ENCODE data around the gene CFAP61.
"Not testable (repeated sequence)": the region's sequence is repeated elsewhere in the genome, so short reads cannot be mapped to it uniquely, and the experiment has no call there.

Gene CFAP61

GRCh38 chr20:20052074-20052970 is at the start of gene CFAP61, which contains the start of gene CRNKL1:
CFAP61 (plus strand) TSS chr20:20052532; CDS start chr20:20056654, 4,122 bp downstream.
CRNKL1 (minus strand) TSS chr20:20052466; CDS start chr20:20052342, 124 bp downstream.
- peak; percentile 87 for DNase-seq

DNA sequence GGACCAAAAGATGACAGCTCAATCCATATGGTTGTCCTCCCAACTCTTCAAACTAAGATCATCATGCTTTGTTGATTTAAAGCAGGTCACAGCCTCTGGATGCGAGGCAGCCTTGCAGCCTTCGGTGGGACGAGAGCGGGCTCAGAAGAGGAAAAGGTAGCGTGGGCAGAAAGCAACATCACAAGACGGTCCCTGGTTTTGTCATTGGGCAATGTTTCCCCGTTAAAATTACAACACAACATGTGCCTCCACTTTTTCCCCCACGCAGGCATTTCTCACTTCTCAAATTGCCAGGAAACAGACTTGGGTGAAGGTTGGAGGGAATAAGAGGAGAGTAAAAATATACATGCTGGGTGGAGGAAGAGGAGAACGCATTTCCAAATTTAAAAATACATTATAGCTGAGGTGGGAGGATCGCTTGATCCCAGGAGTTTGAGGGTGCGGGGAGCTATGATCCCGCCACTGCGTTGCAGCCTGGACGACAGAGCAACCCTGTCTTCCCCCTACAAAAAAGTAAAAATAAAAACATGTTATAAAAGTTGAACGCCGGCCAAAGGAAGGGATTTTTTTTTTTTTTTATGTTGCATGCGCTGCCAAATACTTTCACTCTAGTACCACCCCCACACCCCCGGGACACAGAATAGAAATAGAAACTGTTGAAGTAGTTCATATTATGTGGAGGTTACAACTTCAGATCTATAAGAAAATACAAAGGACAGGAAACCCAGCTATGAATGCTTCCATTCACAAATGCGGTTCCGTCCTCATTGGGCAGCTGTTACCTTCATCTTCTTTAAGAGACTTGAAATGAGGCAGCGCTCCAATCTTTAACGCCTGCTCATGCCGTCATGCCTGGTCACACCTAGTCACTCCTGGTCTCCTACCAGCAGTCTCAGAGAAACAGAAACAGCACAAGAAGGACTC is 49.0 kb upstream of the CFAP61 start:
- no peak for DNase-seq

GRCh38 chr20:20003955-20004322 is 48.4 kb upstream of the CFAP61 start:
- not testable (repeated sequence) for DNase-seq

DNA sequence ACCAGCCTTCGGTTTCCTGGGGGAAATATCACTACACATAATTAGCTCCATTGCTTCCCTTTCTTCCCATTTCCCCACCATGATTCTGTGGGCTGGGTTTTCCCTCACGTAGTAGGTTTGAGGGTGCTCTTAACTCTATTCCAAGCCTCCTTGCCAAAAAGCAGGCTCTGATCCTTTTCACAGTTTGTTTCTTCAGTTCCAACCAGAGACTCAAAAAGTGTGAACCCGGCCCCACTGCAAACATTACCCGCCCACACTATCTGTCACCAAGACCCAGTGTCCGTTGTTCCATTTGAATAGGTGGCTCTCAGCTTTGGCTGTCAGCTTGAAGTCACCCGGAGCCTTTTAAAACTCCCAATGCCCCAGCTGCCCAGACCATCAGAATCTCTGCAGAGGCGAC is 47.0 kb upstream of the CFAP61 start:
- no peak for DNase-seq

DNA sequence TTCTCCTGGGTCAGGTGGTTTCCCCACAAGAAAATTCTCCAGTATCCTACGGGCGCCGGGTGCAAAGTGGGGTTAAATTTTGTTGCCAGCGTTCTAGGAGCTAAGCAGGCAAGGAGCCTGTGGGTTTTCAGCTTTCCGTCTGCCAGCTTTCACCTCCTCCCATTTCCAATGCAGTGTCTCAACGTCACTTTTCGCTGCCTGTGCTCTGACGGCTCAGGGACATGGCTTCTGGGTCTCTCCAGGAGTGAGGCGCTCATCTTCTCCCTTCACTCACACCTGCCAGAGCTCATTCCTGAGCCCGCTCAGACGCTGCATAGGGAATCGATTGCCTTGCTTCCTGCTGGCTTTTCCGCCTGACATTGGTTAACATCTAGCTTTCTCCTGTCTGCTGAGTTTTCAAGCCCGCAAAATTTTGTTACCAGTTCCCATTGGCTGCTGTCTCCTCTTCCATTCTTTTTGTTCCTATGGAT is 42.5 kb upstream of the CFAP61 start:
- DNase-seq: no peak

DNA sequence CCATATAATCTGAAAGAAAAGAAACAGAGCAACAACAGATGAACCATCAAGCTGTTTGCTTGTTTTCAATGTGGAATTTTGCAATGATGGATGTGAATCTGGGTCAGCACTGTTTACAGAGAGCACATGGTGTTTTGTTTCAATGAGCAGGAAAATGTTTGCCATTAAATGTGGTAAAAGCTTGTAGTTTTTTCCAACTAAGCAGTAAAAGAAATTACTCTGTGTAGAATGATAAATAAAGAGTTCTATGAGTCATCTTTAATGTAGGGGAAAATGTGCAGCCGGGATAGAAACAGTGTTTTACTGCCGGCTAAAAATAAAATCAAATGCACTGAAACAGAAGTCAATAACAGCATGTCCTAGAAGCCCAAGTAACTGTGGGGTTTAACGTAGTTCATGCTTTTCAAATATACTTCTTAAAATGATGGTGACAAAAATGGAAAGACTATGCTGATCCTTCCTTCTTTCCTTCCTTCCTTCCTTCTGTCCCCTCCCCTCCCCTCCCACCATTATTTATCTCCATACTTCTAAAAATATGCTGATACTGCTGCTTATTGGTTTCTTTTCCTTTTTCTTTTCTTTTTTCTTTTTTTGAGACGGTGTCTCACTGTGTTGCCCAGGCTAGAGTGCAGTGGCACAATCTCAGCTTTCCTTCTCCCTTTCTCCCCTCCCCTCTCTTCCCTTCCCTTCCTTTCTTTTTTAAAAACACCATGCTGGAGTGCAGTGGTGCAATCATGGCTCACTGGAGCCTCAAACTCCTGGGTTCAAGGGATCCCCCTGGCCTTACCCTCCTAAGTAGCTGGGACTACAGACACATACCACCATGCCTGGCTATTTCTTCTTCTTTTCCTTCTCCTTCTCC is 41.5 kb upstream of the CFAP61 start:
- peak; percentile 93 for DNase-seq

- DNase-seq: no peak
Measured at GRCh38 chr20:20012541-20012940, 39.8 kb upstream of the CFAP61 start.

DNA sequence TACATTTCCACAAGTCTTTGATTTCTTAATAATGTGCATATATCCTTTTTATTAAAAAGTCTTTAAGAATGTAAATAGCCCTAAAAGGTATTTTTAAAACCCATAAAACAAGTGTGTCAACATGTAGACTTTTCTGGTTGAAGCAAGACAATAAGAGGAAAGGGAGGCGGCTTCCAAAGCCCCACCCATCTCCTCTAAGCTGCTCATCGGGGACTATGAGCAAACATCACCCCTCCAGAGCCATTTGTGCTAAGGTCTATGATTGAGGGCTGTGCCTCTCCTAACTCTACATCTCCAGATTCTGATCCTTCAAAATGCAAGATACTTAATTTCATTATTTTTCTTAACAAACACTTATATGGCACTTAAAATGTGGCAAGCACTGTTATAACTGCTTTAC is 37.7 kb upstream of the CFAP61 start:
- no peak for DNase-seq

DNA sequence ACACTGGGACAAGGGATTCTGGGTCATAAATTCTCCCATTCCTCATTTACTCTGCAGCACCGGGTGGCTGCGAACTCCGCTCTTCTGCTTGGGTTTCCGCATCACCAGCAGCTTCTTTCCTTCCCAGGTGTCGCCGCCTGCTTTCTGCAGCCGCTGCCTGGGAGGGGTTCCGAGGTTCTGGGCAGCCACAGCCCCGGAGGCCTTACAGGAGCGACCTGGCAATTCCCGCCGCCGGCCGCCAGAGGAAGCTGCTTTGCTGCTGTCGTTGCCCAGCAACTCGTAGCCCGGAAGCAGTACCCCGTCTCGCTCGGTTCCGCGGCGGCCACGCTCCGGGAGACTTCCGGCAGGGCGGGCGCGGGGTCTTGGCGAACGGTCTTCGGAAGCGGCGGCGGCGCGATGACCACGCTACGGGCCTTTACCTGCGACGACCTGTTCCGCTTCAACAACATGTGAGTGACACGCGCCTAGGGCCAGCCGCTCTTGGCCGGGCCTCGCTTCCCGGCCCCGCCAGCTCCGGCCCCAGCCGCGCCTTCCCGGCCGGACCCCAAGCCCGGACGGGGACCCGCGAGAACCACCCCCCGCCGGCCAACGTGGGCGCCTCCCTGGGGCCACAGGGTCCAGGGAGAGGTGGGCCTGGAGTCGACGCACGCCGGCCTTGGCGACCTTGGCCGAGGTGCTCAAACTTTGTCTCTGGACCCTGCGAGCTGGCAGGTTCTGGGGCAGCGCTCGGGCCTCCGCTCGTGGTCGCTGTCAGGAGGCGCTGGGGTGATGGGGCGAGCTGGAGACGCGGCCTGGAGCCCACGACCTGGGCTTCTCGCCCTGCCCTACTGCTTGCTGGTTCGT is 35.1 kb upstream of the CFAP61 start, which contains the start of gene NAA20:
Gene NAA20, plus strand, starts transcription at position 362 of the 843 bp plus-strand sequence. Its CDS starts 35 bp downstream, at position 397.
- DNase-seq: peak; percentile 63

DNA sequence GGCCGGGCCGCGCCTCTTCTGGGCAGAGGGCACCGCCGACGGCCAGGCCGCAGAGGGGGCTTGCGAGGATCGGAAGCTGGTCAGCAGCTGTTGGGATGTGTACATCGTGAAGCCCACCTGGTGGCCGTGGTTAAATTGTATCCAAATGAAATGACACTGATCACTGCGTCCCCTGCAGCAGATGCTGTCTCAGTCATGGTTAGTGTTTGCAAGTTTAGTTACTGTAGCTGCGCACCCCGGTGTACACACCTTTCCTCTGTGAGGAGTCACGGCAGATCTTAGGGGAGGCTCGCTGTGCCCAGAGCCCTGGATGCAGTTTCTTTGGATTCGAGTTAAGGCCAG is 34.5 kb upstream of the CFAP61 start:
- no peak for DNase-seq

DNA sequence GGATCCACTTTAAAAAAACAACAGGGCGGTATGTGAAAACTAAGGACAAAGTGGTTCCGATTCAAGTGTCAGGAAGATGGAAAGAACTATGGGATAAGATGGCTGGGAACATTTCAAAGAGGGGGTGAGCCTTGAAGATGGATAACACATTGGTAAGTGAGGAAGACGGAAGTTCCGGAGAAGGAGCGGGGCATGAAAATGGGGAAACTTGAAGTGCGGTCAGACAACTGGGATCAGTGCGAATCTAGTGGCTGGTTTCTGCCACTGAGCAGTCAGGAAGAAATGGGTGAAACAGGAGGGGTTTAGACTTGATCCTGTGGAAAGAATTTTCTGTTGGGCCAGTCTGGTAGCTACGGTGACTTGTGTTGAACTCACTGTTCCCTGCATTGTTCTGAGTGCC is 34.0 kb upstream of the CFAP61 start:
- DNase-seq: no peak

- no peak for DNase-seq
Measured at GRCh38 chr20:20019123-20019522, 33.2 kb upstream of the CFAP61 start.

DNA sequence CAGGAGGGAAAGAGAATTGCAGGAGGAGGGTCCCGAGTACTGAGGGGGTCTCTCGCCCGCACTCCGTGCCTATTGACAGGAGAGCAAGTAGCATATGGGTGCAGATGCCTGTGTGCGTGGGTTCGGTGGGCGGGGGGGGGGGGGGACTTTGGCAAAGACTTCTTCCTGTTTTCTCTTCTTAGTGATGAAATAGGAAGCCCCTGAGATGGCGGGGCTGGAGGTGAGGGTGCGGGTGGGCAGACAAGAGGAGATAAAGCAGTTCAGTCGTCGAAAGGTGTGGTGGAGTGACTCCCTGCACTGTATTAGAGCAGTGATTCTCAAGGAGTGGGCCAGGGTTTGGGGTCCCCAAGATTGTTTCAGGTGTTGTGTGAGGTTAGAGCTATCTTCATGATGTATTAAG is 31.4 kb upstream of the CFAP61 start:
- no peak for DNase-seq

DNA sequence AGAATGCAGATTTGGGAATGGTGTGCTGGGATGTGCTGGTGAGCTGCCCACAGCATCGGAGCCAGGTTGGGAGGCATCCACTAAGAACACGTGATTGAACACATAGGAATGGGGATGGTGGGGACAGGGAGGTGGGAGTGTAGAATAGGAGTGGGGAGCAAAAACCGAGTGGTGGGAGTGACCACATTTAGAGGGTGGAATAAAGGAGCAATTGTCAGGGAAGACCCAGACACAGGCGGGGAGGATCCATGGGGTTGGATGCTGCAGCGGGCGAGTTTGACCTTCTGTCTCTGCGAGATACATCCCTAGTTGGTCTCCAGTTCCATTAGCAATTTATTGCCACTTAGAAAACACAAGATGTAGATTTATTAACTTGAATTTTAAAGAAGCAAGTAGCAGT is 30.5 kb upstream of the CFAP61 start:
- DNase-seq: no peak

- no peak for DNase-seq
Measured at GRCh38 chr20:20022498-20022897, 29.8 kb upstream of the CFAP61 start.

DNA sequence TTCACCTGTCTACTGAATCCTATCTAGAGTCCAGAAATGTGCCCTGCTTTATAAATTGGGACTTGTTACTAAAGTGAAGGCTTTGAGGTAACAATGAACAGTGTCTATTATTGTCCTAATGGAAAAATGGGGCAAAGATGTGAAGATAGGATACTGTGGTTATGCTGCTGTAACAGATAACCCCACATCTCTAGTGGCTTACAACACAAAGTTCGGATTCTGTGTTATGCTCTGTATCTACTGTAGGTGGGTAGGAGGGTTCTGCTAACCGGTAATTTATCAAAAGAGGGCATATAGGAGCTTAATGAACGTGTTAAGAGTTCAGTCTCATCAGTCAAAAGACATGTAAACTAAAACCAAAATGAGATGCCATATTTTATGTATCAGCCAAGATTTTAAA is 28.9 kb upstream of the CFAP61 start:
- DNase-seq: no peak

DNA sequence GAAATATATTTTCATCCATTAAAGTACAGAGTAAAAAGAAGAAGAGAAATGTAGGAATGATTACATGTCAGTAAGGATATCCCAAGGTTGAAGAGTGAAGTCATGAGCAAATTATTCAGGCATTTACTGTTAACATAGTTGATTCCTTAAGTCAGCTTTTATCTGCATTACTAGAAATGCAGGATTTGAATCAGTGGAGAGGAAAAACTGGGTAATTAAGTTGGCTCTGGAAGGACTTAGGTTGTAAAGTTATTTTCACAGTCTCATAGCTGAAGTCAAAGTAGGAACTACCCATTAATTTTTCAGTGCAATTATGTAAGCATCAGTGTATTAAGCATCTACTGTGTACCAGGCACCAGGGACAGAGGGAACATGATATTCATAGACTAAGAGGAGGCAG is 27.4 kb upstream of the CFAP61 start:
- no peak for DNase-seq

GRCh38 chr20:20027284-20027683 is 25.0 kb upstream of the CFAP61 start:
- no peak for DNase-seq

GRCh38 chr20:20031790-20032189 is 20.5 kb upstream of the CFAP61 start:
- DNase-seq: no peak

DNA sequence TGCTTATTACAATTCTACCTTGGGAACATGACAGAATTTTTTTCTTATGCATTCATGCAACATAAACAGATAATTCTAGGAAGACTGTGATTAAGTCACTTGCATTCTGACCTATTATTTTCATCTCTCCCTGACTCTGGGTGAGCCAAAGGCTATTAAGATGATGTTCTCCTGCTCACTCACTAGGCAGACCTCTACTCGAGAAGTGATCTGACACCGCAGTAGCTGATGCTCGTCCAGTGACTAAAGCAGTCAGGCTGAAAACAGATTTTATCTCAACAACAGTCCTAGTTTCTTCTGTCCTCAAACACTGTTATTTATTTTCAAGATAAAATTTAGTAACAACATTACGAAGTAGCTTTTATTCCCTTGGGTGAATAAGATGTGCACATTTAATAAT is 17.8 kb upstream of the CFAP61 start:
- no peak for DNase-seq

DNA sequence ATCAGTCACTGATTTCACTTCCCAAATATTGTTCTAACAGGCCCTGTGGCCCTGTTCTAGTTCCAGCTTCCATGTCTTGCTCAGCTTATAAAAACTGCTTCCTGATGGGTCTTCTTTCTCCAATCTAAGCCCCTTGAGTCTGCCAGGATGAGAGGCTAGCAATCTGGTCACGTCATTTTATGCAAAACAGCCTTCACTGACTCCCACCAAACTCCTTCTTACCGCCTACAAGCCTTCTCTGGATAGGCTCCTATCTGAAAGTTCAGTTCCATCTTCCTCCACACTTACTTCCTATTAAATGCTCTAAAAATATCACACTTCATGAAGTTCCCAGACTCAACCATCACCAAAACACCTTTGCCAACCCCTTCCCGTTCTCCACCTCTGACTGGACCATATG is 15.6 kb upstream of the CFAP61 start:
- DNase-seq: no peak

GRCh38 chr20:20037960-20038359 is 14.4 kb upstream of the CFAP61 start:
- no peak for DNase-seq

Measured in NCI-H1694 treated with DMSO at 0.1 percent for 48 hours (cell line).